Measurements from ENCODE around the gene KCNIP4.

GRCh38 chr4:21769404-21770147 is 179.0 kb downstream of the KCNIP4 start:
- TF ChIP-seq CTCF (conservative IDR thresholded peaks at IDR 0.05; ENCODE audit: low read length) (no peak), EZH2phosphoT487 (IDR thresholded peaks at IDR 0.05; ENCODE audit: borderline replicate concordance) (no peak)
